Measurements from ENCODE around the gene MT1H.
A peak's percentile ranks its signal among the peaks of the same experiment; 100 is the strongest.
"Not testable (repeated sequence)": the region's sequence is repeated elsewhere in the genome, so short reads cannot be mapped to it uniquely, and the experiment has no call there.

The MT1H gene

GRCh38 chr16:56665286-56666261, 4.0 kb upstream of the MT1H start:
- not testable (repeated sequence) for DNase-seq (ENCODE audit: low spot score)

- no peak for DNase-seq (ENCODE audit: low spot score)
Observed at GRCh38 chr16:56667581-56668571, 1.7 kb upstream of the MT1H start, which contains the start of gene MT1G. Gene MT1G (minus strand): TSS chr16:56668065. CDS start chr16:56667993, 72 bp downstream.

- DNase-seq (ENCODE audit: low spot score) = no peak
Observed at GRCh38 chr16:56669840-56670619, 416 bp downstream of the MT1H start.

- DNase-seq (ENCODE audit: low spot score) = no peak
Observed at GRCh38 chr16:56670620-56670934, 963 bp downstream of the MT1H start.

- not testable (repeated sequence) for DNase-seq (ENCODE audit: low spot score)
Observed at GRCh38 chr16:56671691-56672090, 2.1 kb downstream of the MT1H start.

- not testable (repeated sequence) for DNase-seq (ENCODE audit: low spot score)
Observed at GRCh38 chr16:56672171-56672570, 2.6 kb downstream of the MT1H start.

- no peak for DNase-seq (ENCODE audit: low spot score)
Observed at GRCh38 chr16:56672761-56673536, 3.3 kb downstream of the MT1H start.

GRCh38 chr16:56673921-56674320, 4.3 kb downstream of the MT1H start:
- no peak for DNase-seq (ENCODE audit: low spot score)

- not testable (repeated sequence) for DNase-seq (ENCODE audit: low spot score)
Observed at GRCh38 chr16:56674570-56674969, 5.0 kb downstream of the MT1H start.

GRCh38 chr16:56675685-56676210, 6.1 kb downstream of the MT1H start:
- no peak for DNase-seq (ENCODE audit: low spot score)

GRCh38 chr16:56677474-56677873, 7.9 kb downstream of the MT1H start:
- no peak for DNase-seq (ENCODE audit: low spot score)

GRCh38 chr16:56679078-56679730, 9.6 kb downstream of the MT1H start:
- no peak for DNase-seq (ENCODE audit: low spot score)

- no peak for DNase-seq (ENCODE audit: low spot score)
Observed at GRCh38 chr16:56679818-56680217, 10.2 kb downstream of the MT1H start.

- peak; percentile 91 for DNase-seq (ENCODE audit: low spot score)
Observed at GRCh38 chr16:56681939-56682702, 12.5 kb downstream of the MT1H start, which contains the start of gene MT1X. Gene MT1X (plus strand): TSS chr16:56682470. CDS start chr16:56682541, 71 bp downstream.

- DNase-seq (ENCODE audit: low spot score) = no peak
Observed at GRCh38 chr16:56682703-56683397, 13.2 kb downstream of the MT1H start.

GRCh38 chr16:56683424-56684172, 14.0 kb downstream of the MT1H start:
- no peak for DNase-seq (ENCODE audit: low spot score)

GRCh38 chr16:56684256-56684925, 14.8 kb downstream of the MT1H start:
- no peak for DNase-seq (ENCODE audit: low spot score)

All from left forelimb (tissue), 1 donor.